SK-N-SH (cell line): Measurements from ENCODE around the gene TTC28. TPM values are rescaled to one million over a fixed set of nuclear protein-coding genes. Genes with fewer than 3 reads are reported as not detected.

Source experiments
- CTCF ChIA-PET: fragments of 300-600, 350-600 bp; formaldehyde crosslinking; extraction: SDS; loops from one replicate; lab custom pipeline; 2021; lab: Yijun Ruan, JAX
- POLR2A ChIA-PET: fragments of 350-600 bp; sonication (Branson Sonifier 250); formaldehyde crosslinking; extraction: SDS; loops from one replicate; lab custom pipeline; 2020; ENCODE audit warnings: antibody characterized with exemption, inconsistent platforms; lab: Yijun Ruan, JAX
- DNase-seq: peaks from one replicate; pipeline ENCODE4 v3.0.0; 2012
- H2AFZ ChIP-seq: fragments of 200-600 bp; sonication (generic); 2 replicates; pipeline ENCODE4 v1.8.1; 2016; ENCODE audit warnings: antibody characterized with exemption, mild to moderate bottlenecking, low read depth
- H3F3A ChIP-seq: fragments of 200-600 bp; sonication (generic); replicated peaks from 2 replicates; pipeline ENCODE3; 2016; ENCODE audit warnings: antibody characterized with exemption, mild to moderate bottlenecking; ENCODE audit not compliant: insufficient read depth
- H3K27ac ChIP-seq, 2 experiments: fragments of 200-500 bp in 1 of 2; fragments of 200-600 bp in 1 of 2; sonication (Bioruptor generic) in 1 of 2; sonication (generic), shearing (Covaris generic) in 1 of 2; 2 replicates each; pipeline versions ENCODE4 v1.5.1 to v1.6.1; 2014 to 2016; ENCODE audit warnings: low read depth in 2 of 2, inconsistent platforms in 1 of 2, low read length in 1 of 2, mild to moderate bottlenecking in 1 of 2, mixed read lengths in 1 of 2
- H3K27me3 ChIP-seq: fragments of 200-600 bp; sonication (generic), shearing (Covaris generic); 2 replicates; pipeline ENCODE4 v1.6.1; 2016; ENCODE audit warnings: mixed run types; ENCODE audit not compliant: insufficient read depth
- H3K36me3 ChIP-seq, 2 experiments: fragments of 200-500 bp in 1 of 2; fragments of 200-600 bp in 1 of 2; sonication (Bioruptor generic) in 1 of 2; sonication (generic) in 1 of 2; replicated peaks in 1 of 2; 2 replicates each; pipeline versions ENCODE3 to v1.5.1; 2014 to 2016; ENCODE audit warnings: low read length in 1 of 2, mild to moderate bottlenecking in 1 of 2; ENCODE audit not compliant: insufficient read depth in 2 of 2, control insufficient read depth in 1 of 2
- H3K4me1 ChIP-seq, 2 experiments: fragments of 200-500 bp in 1 of 2; fragments of 200-600 bp in 1 of 2; sonication (Bioruptor generic) in 1 of 2; sonication (generic), shearing (Covaris generic) in 1 of 2; 2 replicates each; pipeline versions ENCODE4 v1.5.1 to v1.6.1; 2014 to 2016; ENCODE audit warnings: low read depth in 1 of 2, low read length in 1 of 2, mixed run types in 1 of 2; ENCODE audit not compliant: insufficient read depth in 2 of 2, control insufficient read depth in 1 of 2
- H3K4me2 ChIP-seq: fragments of 200-600 bp; sonication (generic), shearing (Covaris generic); 2 replicates; pipeline ENCODE4 v1.6.1; 2017; ENCODE audit warnings: mixed run types
- H3K4me3 ChIP-seq, 2 experiments: fragments of 200-500 bp in 1 of 2; fragments of 200-600 bp in 1 of 2; sonication (Bioruptor generic) in 1 of 2; sonication (generic), shearing (Covaris generic) in 1 of 2; 2 replicates each; pipeline versions ENCODE4 v1.5.1 to v1.8.1; 2014 to 2016; ENCODE audit warnings: low read depth in 2 of 2, inconsistent platforms in 1 of 2, low read length in 1 of 2, mild to moderate bottlenecking in 1 of 2, mixed read lengths in 1 of 2, moderate library complexity in 1 of 2
- H3K79me2 ChIP-seq: fragments of 200-600 bp; sonication (generic); 2 replicates; pipeline ENCODE4 v1.8.1; 2017; ENCODE audit warnings: mild to moderate bottlenecking; ENCODE audit not compliant: insufficient read depth
- H3K9ac ChIP-seq: fragments of 200-600 bp; sonication (generic); 2 replicates; pipeline ENCODE4 v1.6.1; 2017; ENCODE audit warnings: mixed run types
- H3K9me2 ChIP-seq: fragments of 200-600 bp; sonication (generic); 2 replicates; pipeline ENCODE4 v1.6.1; 2017; ENCODE audit warnings: mixed run types
- H3K9me3 ChIP-seq: fragments of 200-600 bp; sonication (generic); 2 replicates; pipeline ENCODE4 v1.6.1; 2017; ENCODE audit warnings: mixed run types, mild to moderate bottlenecking, moderate library complexity
- H4K20me1 ChIP-seq: fragments of 200-600 bp; sonication (generic); 2 replicates; pipeline ENCODE4 v1.6.1; 2017; ENCODE audit warnings: mild to moderate bottlenecking, mixed run types; ENCODE audit not compliant: insufficient read depth
- CHD2 ChIP-seq: fragments of 150-350 bp; IDR thresholded peaks from 2 replicates; pipeline ENCODE4 v1.6.1; 2018; ENCODE audit warnings: low read length; ENCODE audit not compliant: partially characterized antibody
- EP300 ChIP-seq, 2 experiments: IDR thresholded peaks; 2 replicates each; pipeline versions ENCODE4 v1.4.0 to v1.6.1; 2012; ENCODE audit warnings: borderline replicate concordance in 1 of 2, low read depth in 1 of 2, low read length in 1 of 2
- FOXJ3 ChIP-seq: sonication (generic); formaldehyde crosslinking; IDR thresholded peaks from 2 replicates; pipeline ENCODE4 v1.5.1; 2020; ENCODE audit warnings: mild to moderate bottlenecking, missing genetic modification reagents
- GABPA ChIP-seq: IDR thresholded peaks from 2 replicates; pipeline ENCODE4 v1.4.0; 2012; ENCODE audit warnings: low read depth, mild to moderate bottlenecking
- GATA2 ChIP-seq: sonication (generic); formaldehyde crosslinking; IDR thresholded peaks from 2 replicates; pipeline ENCODE4 v1.5.0; 2020; ENCODE audit warnings: mild to moderate bottlenecking, missing genetic modification reagents
- MAX ChIP-seq: IDR thresholded peaks from 2 replicates; pipeline ENCODE4 v1.4.0; 2012; ENCODE audit warnings: low read depth
- MXI1 ChIP-seq: IDR thresholded peaks from 2 replicates; pipeline ENCODE4 v1.6.1; 2012; ENCODE audit warnings: mild to moderate bottlenecking, low read depth, low read length, improper control_type of control experiment
- POLR2AphosphoS5 ChIP-seq: IDR thresholded peaks from 2 replicates; pipeline ENCODE4 v1.6.1; 2012; ENCODE audit warnings: low read depth, low read length
- RAD21 ChIP-seq: IDR thresholded peaks from 2 replicates; pipeline ENCODE4 v1.6.1; 2012; ENCODE audit warnings: mild to moderate bottlenecking, low read length
- RCOR1 ChIP-seq: fragments of 150-350 bp; IDR thresholded peaks from 2 replicates; pipeline ENCODE4 v1.6.1; 2017; ENCODE audit warnings: antibody characterized with exemption, low read length
- RFX5 ChIP-seq: IDR thresholded peaks from 2 replicates; pipeline ENCODE4 v1.6.1; 2012; ENCODE audit warnings: mild to moderate bottlenecking, improper control_type of control experiment, low read length
- RXRA ChIP-seq: IDR thresholded peaks from 2 replicates; pipeline ENCODE4 v1.4.0; 2012; ENCODE audit warnings: low read depth, mild to moderate bottlenecking, borderline replicate concordance
- TCF12 ChIP-seq: IDR thresholded peaks from 2 replicates; pipeline ENCODE4 v1.4.0; 2012
- TEAD4 ChIP-seq: IDR thresholded peaks from 2 replicates; pipeline ENCODE4 v1.4.0; 2012; ENCODE audit warnings: mild to moderate bottlenecking, borderline replicate concordance; ENCODE audit not compliant: insufficient read depth
- USF1 ChIP-seq: IDR thresholded peaks from 2 replicates; pipeline ENCODE4 v1.4.0; 2012; ENCODE audit warnings: low read depth, borderline replicate concordance
- YY1 ChIP-seq: IDR thresholded peaks from 2 replicates; pipeline ENCODE4 v1.4.0; 2012; ENCODE audit warnings: low read depth, mild to moderate bottlenecking
- WGBS: methylation state at CpG from one replicate; pipeline ENCODE4 v1.1.6; 2017; ENCODE audit warnings: low lambda C conversion rate; 5-methylcytosine and 5-hydroxymethylcytosine counted together
- polyA plus RNA-seq, 3 experiments: library from polyadenylated mRNA; depleted of rRNA; stranded (reverse); fragments of >200 nt; gene quantifications; 2 replicates each; pipeline ENCODE4 v1.2.3, GENCODE V29; 2012
- TF ChIP-seq, protein P1 (sequence below): IDR thresholded peaks from 2 replicates; pipeline ENCODE4 v1.6.1; 2012; ENCODE audit warnings: mild to moderate bottlenecking, low read depth, low read length, moderate library complexity
- TF ChIP-seq, protein P2 (sequence below): fragments of 150-350 bp; IDR thresholded peaks from 2 replicates; pipeline ENCODE4 v1.6.1; 2016; ENCODE audit warnings: mild to moderate bottlenecking, low read depth, low read length

Gene TTC28
- polyA plus RNA-seq, 1 of the 3 experiments (the other 2 are of a cell fraction), result 5.9 TPM

DNA sequence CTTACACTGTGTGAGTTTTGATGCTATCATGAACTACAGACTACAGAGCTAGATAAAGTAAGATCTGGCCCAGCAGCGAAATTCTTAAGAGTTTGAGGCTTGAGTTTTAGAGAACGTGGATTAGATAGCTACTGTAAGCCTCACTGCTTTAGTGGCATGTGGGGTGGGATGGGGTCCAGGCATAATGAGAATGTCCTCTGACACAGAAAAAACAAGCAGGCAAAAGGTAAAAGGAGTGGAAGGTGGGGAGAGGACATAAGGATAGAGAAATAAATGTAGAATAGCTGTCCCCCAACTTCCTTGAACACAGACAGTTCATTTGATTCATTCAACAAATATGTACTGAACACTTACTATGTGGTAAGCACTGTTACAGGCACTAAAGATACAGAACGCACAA is 436.1 kb downstream of the TTC28 start:
- WGBS, result 82% methylated on average over 3 of the region's 3 CpGs
- no peaks in the 10 kb centered on the region for H3K36me3 ChIP-seq
- H2AFZ ChIP-seq, result no peak overlapping the region
- H3F3A ChIP-seq, result no peaks in the 10 kb centered on the region
- CTCF ChIA-PET, result interaction anchor here (0.8 to 2.7 kb wide), 3 partner anchors 9 to 357 kb away, joined by 3 to 12 read pairs (median 5); no protein-coding TSS in a partner anchor
- no peaks in the 10 kb centered on the region for H3K27me3 ChIP-seq
- peak overlapping the region; percentile 21; the same call in 1 of the 2 replicates for H3K4me2 ChIP-seq
- no peaks in the 10 kb centered on the region for H3K9me2 ChIP-seq
- POLR2A ChIA-PET, result no interaction called here
- H3K4me1 ChIP-seq, result peaks cover 26 to 45% of the 10 kb centered on the region in 2 experiments; a peak in 3 of 4 replicates
- no peak overlapping the region for H3K4me3 ChIP-seq
- no peaks in the 10 kb centered on the region for H3K9me3 ChIP-seq
- H3K27ac ChIP-seq, result no peak overlapping the region; a peak in 2 of 4 replicates
- DNase-seq, result no peak
- no peak for TF ChIP-seq RFX5
- TF ChIP-seq GATA2 (CRISPR knock-in tag), result no peak
- no peak for TF ChIP-seq FOXJ3 (CRISPR knock-in tag)
- no peak for TF ChIP-seq RCOR1
- TF ChIP-seq MXI1, result no peak
- TF ChIP-seq RAD21, result no peak
- TF ChIP-seq, protein P1, sequence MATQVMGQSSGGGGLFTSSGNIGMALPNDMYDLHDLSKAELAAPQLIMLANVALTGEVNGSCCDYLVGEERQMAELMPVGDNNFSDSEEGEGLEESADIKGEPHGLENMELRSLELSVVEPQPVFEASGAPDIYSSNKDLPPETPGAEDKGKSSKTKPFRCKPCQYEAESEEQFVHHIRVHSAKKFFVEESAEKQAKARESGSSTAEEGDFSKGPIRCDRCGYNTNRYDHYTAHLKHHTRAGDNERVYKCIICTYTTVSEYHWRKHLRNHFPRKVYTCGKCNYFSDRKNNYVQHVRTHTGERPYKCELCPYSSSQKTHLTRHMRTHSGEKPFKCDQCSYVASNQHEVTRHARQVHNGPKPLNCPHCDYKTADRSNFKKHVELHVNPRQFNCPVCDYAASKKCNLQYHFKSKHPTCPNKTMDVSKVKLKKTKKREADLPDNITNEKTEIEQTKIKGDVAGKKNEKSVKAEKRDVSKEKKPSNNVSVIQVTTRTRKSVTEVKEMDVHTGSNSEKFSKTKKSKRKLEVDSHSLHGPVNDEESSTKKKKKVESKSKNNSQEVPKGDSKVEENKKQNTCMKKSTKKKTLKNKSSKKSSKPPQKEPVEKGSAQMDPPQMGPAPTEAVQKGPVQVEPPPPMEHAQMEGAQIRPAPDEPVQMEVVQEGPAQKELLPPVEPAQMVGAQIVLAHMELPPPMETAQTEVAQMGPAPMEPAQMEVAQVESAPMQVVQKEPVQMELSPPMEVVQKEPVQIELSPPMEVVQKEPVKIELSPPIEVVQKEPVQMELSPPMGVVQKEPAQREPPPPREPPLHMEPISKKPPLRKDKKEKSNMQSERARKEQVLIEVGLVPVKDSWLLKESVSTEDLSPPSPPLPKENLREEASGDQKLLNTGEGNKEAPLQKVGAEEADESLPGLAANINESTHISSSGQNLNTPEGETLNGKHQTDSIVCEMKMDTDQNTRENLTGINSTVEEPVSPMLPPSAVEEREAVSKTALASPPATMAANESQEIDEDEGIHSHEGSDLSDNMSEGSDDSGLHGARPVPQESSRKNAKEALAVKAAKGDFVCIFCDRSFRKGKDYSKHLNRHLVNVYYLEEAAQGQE, result no peak
- no peak for TF ChIP-seq TEAD4
- TF ChIP-seq TCF12, result no peak
- no peak for TF ChIP-seq MAX
- TF ChIP-seq POLR2AphosphoS5, result no peak
- no peaks in the 10 kb centered on the region for H4K20me1 ChIP-seq
- H3K9ac ChIP-seq, result no peak overlapping the region
- no peaks in the 10 kb centered on the region for H3K79me2 ChIP-seq

DNA sequence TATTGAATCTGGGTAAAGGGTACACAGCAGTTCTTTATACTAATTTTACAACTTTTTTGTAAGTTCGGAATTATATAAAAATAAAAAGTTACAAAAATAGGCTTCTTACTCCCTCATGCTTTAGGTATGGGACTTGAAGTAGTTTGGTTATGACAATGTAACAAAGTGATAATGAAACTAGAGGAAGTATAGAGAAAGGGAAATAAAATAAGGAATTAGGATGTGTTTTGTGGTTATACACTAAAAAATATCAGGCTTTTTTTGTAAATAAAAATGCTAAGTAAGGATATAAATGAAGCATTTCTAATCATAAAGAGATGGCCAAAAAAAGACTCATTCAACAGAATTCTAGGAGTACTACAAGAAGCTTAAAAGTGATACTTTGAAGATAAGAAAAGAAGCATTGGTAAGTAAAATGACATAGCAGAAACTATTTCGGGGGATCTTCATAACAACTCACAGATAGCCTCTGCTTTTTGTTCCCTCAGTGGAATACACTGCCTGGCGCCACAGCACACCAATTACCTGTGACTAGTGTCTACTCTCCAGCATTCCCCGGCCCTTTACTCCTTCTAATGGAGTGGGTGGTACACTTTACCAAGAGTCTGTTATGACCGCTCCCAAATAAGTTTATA is 437.9 kb downstream of the TTC28 start:
- H3K9me3 ChIP-seq, result no peaks in the 10 kb centered on the region
- H3K9me2 ChIP-seq, result no peaks in the 10 kb centered on the region
- no peaks in the 10 kb centered on the region for H4K20me1 ChIP-seq
- no peak overlapping the region for H2AFZ ChIP-seq
- ChIA-PET POLR2A (no interaction called here), CTCF (interaction anchor here (0.6 to 1.3 kb wide), 2 partner anchors 9 kb away, joined by 3 to 4 read pairs; no protein-coding TSS in a partner anchor)
- H3K27ac ChIP-seq, result no peak overlapping the region
- H3K79me2 ChIP-seq, result no peaks in the 10 kb centered on the region
- H3K36me3 ChIP-seq, result no peaks in the 10 kb centered on the region
- H3K27me3 ChIP-seq, result no peaks in the 10 kb centered on the region
- H3F3A ChIP-seq, result no peaks in the 10 kb centered on the region
- no peak overlapping the region for H3K4me2 ChIP-seq
- no peak overlapping the region for H3K9ac ChIP-seq
- 83% methylated on average over 5 of the region's 5 CpGs for WGBS
- peaks cover 26 to 30% of the 10 kb centered on the region in 2 experiments; a peak in 3 of 4 replicates for H3K4me1 ChIP-seq
- no peak overlapping the region for H3K4me3 ChIP-seq
- no peak for DNase-seq
- TF ChIP-seq YY1 (no peak), FOXJ3 (CRISPR knock-in tag) (no peak), GATA2 (CRISPR knock-in tag) (no peak), POLR2AphosphoS5 (no peak), CHD2 (no peak), TEAD4 (no peak), EP300 (IDR thresholded peaks at IDR 0.05; ENCODE audit: borderline replicate concordance in 1 of 2, low read depth in 1 of 2, low read length in 1 of 2) (no peak), USF1 (no peak), GABPA (no peak), RXRA (no peak)
- TF ChIP-seq, protein P2, sequence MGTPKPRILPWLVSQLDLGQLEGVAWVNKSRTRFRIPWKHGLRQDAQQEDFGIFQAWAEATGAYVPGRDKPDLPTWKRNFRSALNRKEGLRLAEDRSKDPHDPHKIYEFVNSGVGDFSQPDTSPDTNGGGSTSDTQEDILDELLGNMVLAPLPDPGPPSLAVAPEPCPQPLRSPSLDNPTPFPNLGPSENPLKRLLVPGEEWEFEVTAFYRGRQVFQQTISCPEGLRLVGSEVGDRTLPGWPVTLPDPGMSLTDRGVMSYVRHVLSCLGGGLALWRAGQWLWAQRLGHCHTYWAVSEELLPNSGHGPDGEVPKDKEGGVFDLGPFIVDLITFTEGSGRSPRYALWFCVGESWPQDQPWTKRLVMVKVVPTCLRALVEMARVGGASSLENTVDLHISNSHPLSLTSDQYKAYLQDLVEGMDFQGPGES, result no peak
